ENCODE measurements around the gene PTGER3. TPM values are rescaled to one million over a fixed set of nuclear protein-coding genes. Genes with fewer than 3 reads are reported as not detected.

Gene PTGER3
- total and polyA plus RNA-seq, 3 donors from 2014 or later = 0.31 to 3.6 (median 0.43) TPM

DNA sequence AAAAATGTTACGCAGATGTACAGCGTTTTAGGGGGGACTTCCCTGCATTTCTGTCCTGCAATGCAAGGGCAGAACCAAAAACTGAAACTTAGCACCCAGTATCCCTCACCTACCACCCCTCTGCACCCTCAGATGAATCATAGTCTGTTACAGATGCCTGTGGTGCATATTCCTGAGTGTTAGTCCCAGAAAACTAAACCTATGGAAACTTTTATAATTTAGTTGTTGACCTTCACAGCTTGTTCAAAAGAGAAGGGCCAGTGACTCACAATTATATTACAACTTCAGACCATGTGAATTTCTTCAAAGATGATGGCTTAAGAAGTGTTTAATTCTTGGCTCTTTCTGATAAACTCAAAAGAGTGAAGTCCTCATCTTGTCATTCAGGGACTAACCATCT, 5.8 kb downstream of the PTGER3 start:
- DNase-seq = no peak
- Histone ChIP-seq H3K4me3 (no peak overlapping the region), H3K9me3 (no peaks in the 10 kb centered on the region), H3K4me1 (no peaks in the 10 kb centered on the region), H3K27ac (no peak overlapping the region), H3K27me3 (no peaks in the 10 kb centered on the region), H3K36me3 (ENCODE audit: low read depth, missing control alignments) (no peaks in the 10 kb centered on the region)
- intact Hi-C loops (cut with DNase I; ENCODE audit: low total_unique reads) = loop anchor here (10.0 kb wide), 1 partner anchor 357 kb away; no protein-coding TSS in a partner anchor
- WGBS, 2 donors = 70 to 80% methylated on average over 2 of the region's 2 CpGs
- TF ChIP-seq POLR2A (IDR thresholded peaks at IDR 0.05) = no peak
- TF ChIP-seq, protein P1, sequence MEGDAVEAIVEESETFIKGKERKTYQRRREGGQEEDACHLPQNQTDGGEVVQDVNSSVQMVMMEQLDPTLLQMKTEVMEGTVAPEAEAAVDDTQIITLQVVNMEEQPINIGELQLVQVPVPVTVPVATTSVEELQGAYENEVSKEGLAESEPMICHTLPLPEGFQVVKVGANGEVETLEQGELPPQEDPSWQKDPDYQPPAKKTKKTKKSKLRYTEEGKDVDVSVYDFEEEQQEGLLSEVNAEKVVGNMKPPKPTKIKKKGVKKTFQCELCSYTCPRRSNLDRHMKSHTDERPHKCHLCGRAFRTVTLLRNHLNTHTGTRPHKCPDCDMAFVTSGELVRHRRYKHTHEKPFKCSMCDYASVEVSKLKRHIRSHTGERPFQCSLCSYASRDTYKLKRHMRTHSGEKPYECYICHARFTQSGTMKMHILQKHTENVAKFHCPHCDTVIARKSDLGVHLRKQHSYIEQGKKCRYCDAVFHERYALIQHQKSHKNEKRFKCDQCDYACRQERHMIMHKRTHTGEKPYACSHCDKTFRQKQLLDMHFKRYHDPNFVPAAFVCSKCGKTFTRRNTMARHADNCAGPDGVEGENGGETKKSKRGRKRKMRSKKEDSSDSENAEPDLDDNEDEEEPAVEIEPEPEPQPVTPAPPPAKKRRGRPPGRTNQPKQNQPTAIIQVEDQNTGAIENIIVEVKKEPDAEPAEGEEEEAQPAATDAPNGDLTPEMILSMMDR (IDR thresholded peaks at IDR 0.05) = no peak

DNA sequence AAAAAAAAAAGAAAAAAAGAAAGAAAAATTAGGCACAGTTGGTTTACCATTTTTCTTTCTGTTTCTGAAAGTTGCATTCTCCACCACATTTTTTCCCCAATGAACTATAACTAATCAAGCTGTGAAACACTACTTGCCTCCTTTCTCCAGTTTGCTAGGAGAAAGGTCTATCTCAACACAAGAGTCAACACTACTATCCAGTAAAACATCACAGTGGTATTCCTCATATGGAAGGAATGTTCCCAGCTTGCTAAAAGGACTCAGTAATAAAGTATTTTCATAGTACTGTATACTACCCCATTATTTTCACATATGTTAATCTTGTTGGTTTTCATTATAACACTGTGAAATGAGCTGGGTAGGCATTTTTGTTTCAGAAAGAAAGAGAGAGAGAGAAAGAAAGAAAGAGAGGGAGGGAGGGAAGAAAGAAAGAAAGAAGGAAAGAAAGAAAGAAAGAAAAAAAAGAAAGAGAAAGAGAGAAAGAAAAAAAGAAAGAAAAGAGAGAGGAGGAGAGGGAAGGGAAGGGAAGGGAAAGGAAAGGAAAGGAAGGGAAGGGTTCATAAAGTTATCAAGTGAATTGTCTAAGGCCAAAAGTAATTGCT, 7.9 kb downstream of the PTGER3 start:
- H3K4me1 ChIP-seq = no peaks in the 10 kb centered on the region
- H3K9me3 ChIP-seq = no peaks in the 10 kb centered on the region
- no peaks in the 10 kb centered on the region for H3K36me3 ChIP-seq (ENCODE audit: low read depth, missing control alignments)
- H3K27me3 ChIP-seq = no peaks in the 10 kb centered on the region
- intact Hi-C loops (cut with DNase I; ENCODE audit: low total_unique reads) = loop anchor here (10.0 kb wide), 1 partner anchor 355 kb away; no protein-coding TSS in a partner anchor
- TF ChIP-seq POLR2A (IDR thresholded peaks at IDR 0.05) = no peak
- TF ChIP-seq, protein P1 (IDR thresholded peaks at IDR 0.05) = no peak
- H3K27ac ChIP-seq = no peak overlapping the region
- no peak overlapping the region for H3K4me3 ChIP-seq
- DNase-seq = no peak

DNA sequence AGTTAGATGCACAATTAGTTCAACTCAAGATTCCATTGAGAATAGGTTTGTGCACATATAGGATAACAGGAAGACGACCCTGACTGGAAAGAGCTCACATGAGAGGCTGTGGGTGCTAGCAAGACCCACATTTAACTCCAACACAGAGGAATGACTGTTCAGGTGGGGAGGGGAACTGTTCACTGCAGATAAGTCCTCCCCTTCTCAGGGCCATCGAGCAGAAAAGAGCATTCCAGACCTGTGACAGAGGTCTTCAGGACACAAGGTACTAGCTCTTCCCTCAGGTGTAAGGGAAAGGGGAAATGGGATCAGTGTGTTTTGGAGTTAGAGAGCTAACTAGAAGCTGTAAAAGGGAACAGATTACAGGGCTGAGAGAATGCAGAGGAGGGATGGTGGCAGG, 8.7 kb downstream of the PTGER3 start:
- Histone ChIP-seq H3K27me3 (no peaks in the 10 kb centered on the region), H3K4me3 (no peak overlapping the region), H3K4me1 (no peaks in the 10 kb centered on the region), H3K36me3 (ENCODE audit: low read depth, missing control alignments) (no peaks in the 10 kb centered on the region), H3K9me3 (no peaks in the 10 kb centered on the region), H3K27ac (no peak overlapping the region)
- DNase-seq = no peak
- 61 to 73% methylated on average over 2 of the region's 2 CpGs for WGBS, 2 donors
- TF ChIP-seq, protein P1 (IDR thresholded peaks at IDR 0.05) = no peak
- TF ChIP-seq POLR2A (IDR thresholded peaks at IDR 0.05) = no peak
- intact Hi-C loops (cut with DNase I; ENCODE audit: low total_unique reads) = no loop called here

DNA sequence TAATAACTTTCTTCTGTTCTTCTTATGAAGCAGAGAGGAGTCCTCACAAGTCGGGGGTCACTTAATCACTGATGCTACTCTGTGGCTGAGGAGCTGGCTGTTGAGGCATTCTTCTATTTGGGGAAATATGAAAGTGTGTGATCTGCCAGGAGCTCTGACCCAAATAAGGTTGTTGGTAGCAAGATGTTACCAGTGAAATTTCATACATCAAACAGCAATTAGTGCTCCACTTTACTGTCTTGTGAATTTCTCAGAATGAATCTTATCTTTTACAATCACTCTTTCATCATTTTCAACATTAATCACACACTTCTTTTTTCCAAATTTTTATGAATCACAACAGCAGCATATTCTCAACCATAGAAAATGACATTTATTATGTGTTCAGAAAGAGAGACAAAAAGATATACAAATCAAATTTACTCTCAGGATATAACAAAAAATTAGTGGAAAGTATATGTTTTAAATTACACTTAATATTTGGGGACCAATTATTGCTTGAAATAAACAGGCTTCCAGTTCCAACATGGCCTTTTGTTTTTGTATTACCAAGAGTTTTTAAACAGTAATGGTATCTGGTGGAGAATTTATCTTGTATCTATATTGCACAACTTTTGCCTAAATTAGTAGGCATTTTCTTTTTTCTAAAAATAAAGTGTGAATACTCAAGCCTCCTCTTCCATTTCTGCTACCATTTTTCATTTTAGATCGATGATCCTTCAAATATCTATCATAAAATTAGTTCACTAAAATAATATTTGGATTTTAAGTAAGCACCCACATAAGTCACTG, 9.6 kb downstream of the PTGER3 start:
- TF ChIP-seq, protein P1 (IDR thresholded peaks at IDR 0.05) = no peak
- no peak for TF ChIP-seq POLR2A (IDR thresholded peaks at IDR 0.05)
- H3K36me3 ChIP-seq (ENCODE audit: low read depth, missing control alignments) = no peaks in the 10 kb centered on the region
- no peaks in the 10 kb centered on the region for H3K4me1 ChIP-seq
- no peak overlapping the region for H3K27ac ChIP-seq
- no peaks in the 10 kb centered on the region for H3K9me3 ChIP-seq
- H3K27me3 ChIP-seq = no peaks in the 10 kb centered on the region
- WGBS, 2 donors = 88 to 90% methylated on average over 2 of the region's 2 CpGs
- no peak for DNase-seq
- intact Hi-C loops (cut with DNase I; ENCODE audit: low total_unique reads) = no loop called here
- no peak overlapping the region for H3K4me3 ChIP-seq

Measured in testis (tissue), 3 donors.